Activated CD4-positive, CD25-positive, alpha-beta regulatory T cell (primary cell): Measurements from ENCODE around the gene SORCS2.

Source experiments
- DNase-seq, 4 experiments: peaks; one replicate each; lab custom pipeline; 2025; lab: John Stamatoyannopoulos, UW

Gene SORCS2

GRCh38 chr4:7692451-7693236, 500.3 kb downstream of the SORCS2 start:
- DNase-seq = no peak

- no peak for DNase-seq
Measured at GRCh38 chr4:7693237-7693608, 500.9 kb downstream of the SORCS2 start.

GRCh38 chr4:7693711-7694110, 501.4 kb downstream of the SORCS2 start:
- no peak for DNase-seq

- no peak for DNase-seq
Measured at GRCh38 chr4:7694324-7694723, 502.0 kb downstream of the SORCS2 start.

- DNase-seq = no peak
Measured at GRCh38 chr4:7697343-7697742, 505.0 kb downstream of the SORCS2 start.

GRCh38 chr4:7697821-7698220, 505.5 kb downstream of the SORCS2 start:
- no peak for DNase-seq

GRCh38 chr4:7698584-7698983, 506.2 kb downstream of the SORCS2 start:
- DNase-seq = no peak

GRCh38 chr4:7699031-7699430, 506.7 kb downstream of the SORCS2 start:
- no peak for DNase-seq

GRCh38 chr4:7699825-7700224, 507.5 kb downstream of the SORCS2 start:
- no peak for DNase-seq

- no peak for DNase-seq
Measured at GRCh38 chr4:7700665-7701064, 508.3 kb downstream of the SORCS2 start.

GRCh38 chr4:7701866-7702649, 509.7 kb downstream of the SORCS2 start:
- DNase-seq = no peak

- no peak for DNase-seq
Measured at GRCh38 chr4:7703688-7704087, 511.4 kb downstream of the SORCS2 start.

GRCh38 chr4:7704091-7704490, 511.8 kb downstream of the SORCS2 start:
- DNase-seq = no peak

GRCh38 chr4:7704625-7705024, 512.3 kb downstream of the SORCS2 start:
- DNase-seq = no peak

GRCh38 chr4:7705062-7705461, 512.7 kb downstream of the SORCS2 start:
- no peak for DNase-seq

- no peak for DNase-seq
Measured at GRCh38 chr4:7705593-7705992, 513.3 kb downstream of the SORCS2 start.

GRCh38 chr4:7708238-7708637, 515.9 kb downstream of the SORCS2 start:
- no peak for DNase-seq

- no peak for DNase-seq
Measured at GRCh38 chr4:7708981-7709380, 516.6 kb downstream of the SORCS2 start.

GRCh38 chr4:7709431-7709830, 517.1 kb downstream of the SORCS2 start:
- DNase-seq = no peak

- DNase-seq = no peak
Measured at GRCh38 chr4:7710126-7710525, 517.8 kb downstream of the SORCS2 start.

- no peak for DNase-seq
Measured at GRCh38 chr4:7710576-7711306, 518.4 kb downstream of the SORCS2 start.

GRCh38 chr4:7711307-7711963, 519.1 kb downstream of the SORCS2 start:
- DNase-seq = no peak
